Ishikawa (cell line): ENCODE results near the gene CDHR3.

Source experiments
- CEBPB ChIP-seq: IDR thresholded peaks from 2 replicates; pipeline ENCODE4 v1.6.1; 2012
- CREB1 ChIP-seq: IDR thresholded peaks from 2 replicates; pipeline ENCODE4 v1.6.1; 2012; ENCODE audit warnings: low read depth
- EGR1 ChIP-seq: IDR thresholded peaks from 2 replicates; pipeline ENCODE4 v1.6.1; 2012
- EP300 ChIP-seq: IDR thresholded peaks from 2 replicates; pipeline ENCODE4 v1.6.1; 2012; ENCODE audit warnings: borderline replicate concordance
- FOXM1 ChIP-seq: IDR thresholded peaks from 2 replicates; pipeline ENCODE4 v1.6.1; 2012; ENCODE audit warnings: low read depth, borderline replicate concordance
- MAX ChIP-seq: IDR thresholded peaks from 2 replicates; pipeline ENCODE4 v1.6.1; 2012
- NFIC ChIP-seq: IDR thresholded peaks from 2 replicates; pipeline ENCODE4 v1.6.1; 2012
- RAD21 ChIP-seq: IDR thresholded peaks from 2 replicates; pipeline ENCODE4 v1.6.1; 2012; ENCODE audit warnings: low read depth
- REST ChIP-seq: IDR thresholded peaks from 2 replicates; pipeline ENCODE4 v1.6.1; 2012; ENCODE audit warnings: low read depth, mild to moderate bottlenecking
- TAF1 ChIP-seq: IDR thresholded peaks from 2 replicates; pipeline ENCODE4 v1.6.1; 2012; ENCODE audit warnings: low read depth, mild to moderate bottlenecking
- TCF12 ChIP-seq: IDR thresholded peaks from 2 replicates; pipeline ENCODE4 v1.6.1; 2012; ENCODE audit warnings: low read depth
- TEAD4 ChIP-seq: IDR thresholded peaks from 2 replicates; pipeline ENCODE4 v1.6.1; 2012
- USF1 ChIP-seq: IDR thresholded peaks from 2 replicates; pipeline ENCODE4 v1.6.1; 2012
- YY1 ChIP-seq: IDR thresholded peaks from 2 replicates; pipeline ENCODE4 v1.6.1; 2012; ENCODE audit warnings: low read depth
- ZBTB7A ChIP-seq: IDR thresholded peaks from 2 replicates; pipeline ENCODE4 v1.6.1; 2012; ENCODE audit warnings: low read depth

Gene CDHR3

GRCh38 chr7:106061301-106061979 lies 98.4 kb downstream of the CDHR3 start:
- TF ChIP-seq TCF12 (no peak), ZBTB7A (no peak), MAX (no peak), FOXM1 (no peak), USF1 (no peak), EP300 (no peak), EGR1 (no peak), RAD21 (no peak), TAF1 (no peak), CEBPB (no peak), REST (no peak), CREB1 (no peak), TEAD4 (no peak), YY1 (no peak), NFIC (no peak)

GRCh38 chr7:106062006-106062405 lies 98.9 kb downstream of the CDHR3 start:
- TF ChIP-seq TCF12 (no peak), EGR1 (no peak), CEBPB (no peak), CREB1 (no peak), TEAD4 (no peak), RAD21 (no peak), TAF1 (no peak), MAX (no peak), REST (no peak), USF1 (no peak), EP300 (no peak), ZBTB7A (no peak), FOXM1 (no peak), YY1 (no peak), NFIC (no peak)

GRCh38 chr7:106062521-106062931 lies 99.5 kb downstream of the CDHR3 start:
- TF ChIP-seq CEBPB = no peak
- no peak for TF ChIP-seq RAD21
- no peak for TF ChIP-seq MAX
- TF ChIP-seq TEAD4 = no peak
- no peak for TF ChIP-seq CREB1
- no peak for TF ChIP-seq TAF1
- TF ChIP-seq EGR1 = no peak
- TF ChIP-seq TCF12 = no peak
- TF ChIP-seq FOXM1 = no peak
- no peak for TF ChIP-seq USF1
- TF ChIP-seq ZBTB7A = no peak
- no peak for TF ChIP-seq EP300
- no peak for TF ChIP-seq YY1
- no peak for TF ChIP-seq NFIC
- TF ChIP-seq REST = no peak
